CD14-positive monocyte (primary cell): ENCODE data around the gene RETREG1. TPM values are rescaled to one million over a fixed set of nuclear protein-coding genes. Genes with fewer than 3 reads are reported as not detected.

Experiments used
- DNase-seq, 3 donors: peaks; one replicate each; pipeline ENCODE4 v3.0.0-alpha.2; 2011 to 2022
- H2AFZ ChIP-seq: 2 replicates; pipeline ENCODE4 v1.6.0; 2012; ENCODE audit warnings: mild to moderate bottlenecking, low read depth, low read length, inconsistent platforms; ENCODE audit not compliant: insufficient read depth, poor library complexity, severe bottlenecking
- H3K27ac ChIP-seq, 2 donors: 1 replicate in 1 of 2; 2 replicates in 1 of 2; pipeline ENCODE4 v1.5.1; 2012 to 2013; ENCODE audit warnings: low read length in 2 of 2, control low read depth in 1 of 2, inconsistent platforms in 1 of 2, low read depth in 1 of 2, mild to moderate bottlenecking in 1 of 2
- H3K27me3 ChIP-seq, 2 donors: one replicate each; pipeline versions ENCODE4 v1.6.0 to v1.6.1; 2011 to 2013; ENCODE audit warnings: low read length in 2 of 2; ENCODE audit not compliant: control insufficient read depth in 2 of 2, insufficient read depth in 2 of 2
- H3K36me3 ChIP-seq, 2 donors: replicated peaks in 1 of 2; 1 replicate in 1 of 2; 2 replicates in 1 of 2; pipeline versions ENCODE4 v1.5.1 to v1.6.1; 2012 to 2013; ENCODE audit warnings: low read length in 2 of 2, control low read depth in 1 of 2, inconsistent platforms in 1 of 2, mild to moderate bottlenecking in 1 of 2; ENCODE audit not compliant: insufficient read depth in 2 of 2, control insufficient read depth in 1 of 2
- H3K4me1 ChIP-seq, 2 donors: 1 replicate in 1 of 2; 2 replicates in 1 of 2; pipeline versions ENCODE4 v1.5.1 to v1.6.1; 2012 to 2013; ENCODE audit warnings: low read length in 2 of 2, control low read depth in 1 of 2, inconsistent platforms in 1 of 2, mild to moderate bottlenecking in 1 of 2, moderate library complexity in 1 of 2; ENCODE audit not compliant: insufficient read depth in 2 of 2, control insufficient read depth in 1 of 2
- H3K4me2 ChIP-seq: replicated peaks from 2 replicates; pipeline ENCODE3; 2012; ENCODE audit warnings: low read length, moderate library complexity, mild to moderate bottlenecking; ENCODE audit not compliant: poor library complexity, severe bottlenecking; ENCODE audit errors: extremely low read depth
- H3K4me3 ChIP-seq, 3 experiments: fragments of 200-600 bp in 1 of 3; sonication (generic) in 1 of 3; replicated peaks in 1 of 3; 1 replicate in 2 of 3; 2 replicates in 1 of 3; pipeline ENCODE4 v1.5.1; 2011 to 2013; ENCODE audit warnings: low read length in 3 of 3, mild to moderate bottlenecking in 3 of 3, control low read depth in 2 of 3, low read depth in 2 of 3, inconsistent platforms in 1 of 3, moderate library complexity in 1 of 3
- H3K79me2 ChIP-seq: 2 replicates; pipeline ENCODE4 v1.6.0; 2012; ENCODE audit warnings: mild to moderate bottlenecking, control low read depth, inconsistent platforms, low read length, moderate library complexity; ENCODE audit not compliant: insufficient read depth
- H3K9ac ChIP-seq: 2 replicates; pipeline ENCODE4 v1.6.0; 2017; ENCODE audit warnings: low read length, mild to moderate bottlenecking; ENCODE audit not compliant: insufficient read depth, poor library complexity, severe bottlenecking
- H3K9me3 ChIP-seq, 2 donors: replicated peaks in 1 of 2; 1 replicate in 1 of 2; 2 replicates in 1 of 2; pipeline versions ENCODE4 v1.5.1 to v1.6.1; 2012 to 2013; ENCODE audit warnings: low read length in 2 of 2, control low read depth in 1 of 2; ENCODE audit not compliant: control insufficient read depth in 1 of 2, insufficient read depth in 1 of 2
- H4K20me1 ChIP-seq: 2 replicates; pipeline ENCODE4 v1.6.0; 2012; ENCODE audit warnings: mild to moderate bottlenecking, low read length, control low read depth, moderate library complexity; ENCODE audit not compliant: insufficient read depth
- H3K27ac Mint-ChIP-seq, 7 donors: one replicate each; pipeline ENCODE4 v1.8.0; 2020; ENCODE audit warnings: mild to moderate bottlenecking in 7 of 7, mixed read lengths in 7 of 7, moderate library complexity in 6 of 7, inconsistent platforms in 2 of 7
- H3K27me3 Mint-ChIP-seq, 3 donors: one replicate each; pipeline ENCODE4 v1.8.0; 2021 to 2022; ENCODE audit warnings: low read depth in 3 of 3, mild to moderate bottlenecking in 3 of 3, mixed read lengths in 3 of 3, moderate library complexity in 3 of 3, inconsistent platforms in 1 of 3
- H3K36me3 Mint-ChIP-seq, 2 donors: one replicate each; pipeline ENCODE4 v1.8.0; 2020; ENCODE audit warnings: mixed read lengths in 2 of 2, inconsistent platforms in 1 of 2, mild to moderate bottlenecking in 1 of 2
- H3K4me1 Mint-ChIP-seq: one replicate; pipeline ENCODE4 v1.8.0; 2020; ENCODE audit warnings: mild to moderate bottlenecking, mixed read lengths
- H3K4me3 Mint-ChIP-seq, 2 donors: one replicate each; pipeline ENCODE4 v1.8.0; 2020; ENCODE audit warnings: mild to moderate bottlenecking in 2 of 2, mixed read lengths in 2 of 2, moderate library complexity in 1 of 2
- H3K9me3 Mint-ChIP-seq, 7 donors: one replicate each; pipeline ENCODE4 v1.8.0; 2020 to 2022; ENCODE audit warnings: mixed read lengths in 7 of 7, mild to moderate bottlenecking in 6 of 7, moderate library complexity in 6 of 7, inconsistent platforms in 2 of 7
- WGBS: methylation state at CpG from one replicate; pipeline ENCODE4 v1.1.5; 2013; ENCODE audit warnings: missing lambda C conversion rate; ENCODE audit not compliant: insufficient coverage; 5-methylcytosine and 5-hydroxymethylcytosine counted together
- intact Hi-C, 2 donors: fragments of 100-400 bp; cut with micrococcal nuclease; formaldehyde crosslinking; loops; one replicate each; pipeline versions ENCODE4 v1.15.0 to v1.15.1; 2023
- polyA plus RNA-seq, 3 donors: library from polyadenylated mRNA; depleted of rRNA in 1 of 3; unstranded in 2 of 3; stranded (reverse) in 1 of 3; fragments of 300-500 nt in 2 of 3; fragments of >200 nt in 1 of 3; fragmentation: Illumina TruSeq in 2 of 3; gene quantifications; 1 replicate in 2 of 3; 2 replicates in 1 of 3; pipeline ENCODE4 v1.2.3, GENCODE V29; 2012 to 2021
- TF ChIP-seq, protein P1 (sequence below): fragments of 200-600 bp; IDR thresholded peaks from one replicate; pipeline ENCODE4 v1.8.0; 2022; ENCODE audit warnings: antibody characterized with exemption, mild to moderate bottlenecking

RETREG1 gene
- polyA plus RNA-seq, 3 donors, result 3.5 to 6.4 (median 4.7) TPM

GRCh38 chr5:16531063-16531648 lies 85.6 kb downstream of the RETREG1 start:
- no peak for DNase-seq
- H3K27ac Mint-ChIP-seq, result no peak overlapping the region
- WGBS, result 95% methylated on average over 2 of the region's 4 CpGs
- H3K4me3 Mint-ChIP-seq, result no peak overlapping the region
- Histone ChIP-seq H3K4me3 (no peak overlapping the region), H3K36me3 (no peaks in the 10 kb centered on the region), H3K9me3 (no peaks in the 10 kb centered on the region), H4K20me1 (no peaks in the 10 kb centered on the region), H3K79me2 (no peaks in the 10 kb centered on the region), H3K4me1 (no peaks in the 10 kb centered on the region), H3K9ac (no peak overlapping the region), H3K27ac (no peak overlapping the region), H2AFZ (no peak overlapping the region), H3K27me3 (no peaks in the 10 kb centered on the region), H3K4me2 (no peak overlapping the region)
- intact Hi-C loops, result no loop called here
- peaks cover 0 to 3% (median 0%) of the 10 kb centered on the region in 7 donors for H3K9me3 Mint-ChIP-seq
- H3K4me1 Mint-ChIP-seq, result no peaks in the 10 kb centered on the region
- peaks cover 0 to 3% (median 1%) of the 10 kb centered on the region in 3 donors for H3K27me3 Mint-ChIP-seq
- no peaks in the 10 kb centered on the region for H3K36me3 Mint-ChIP-seq
- TF ChIP-seq, protein P1, sequence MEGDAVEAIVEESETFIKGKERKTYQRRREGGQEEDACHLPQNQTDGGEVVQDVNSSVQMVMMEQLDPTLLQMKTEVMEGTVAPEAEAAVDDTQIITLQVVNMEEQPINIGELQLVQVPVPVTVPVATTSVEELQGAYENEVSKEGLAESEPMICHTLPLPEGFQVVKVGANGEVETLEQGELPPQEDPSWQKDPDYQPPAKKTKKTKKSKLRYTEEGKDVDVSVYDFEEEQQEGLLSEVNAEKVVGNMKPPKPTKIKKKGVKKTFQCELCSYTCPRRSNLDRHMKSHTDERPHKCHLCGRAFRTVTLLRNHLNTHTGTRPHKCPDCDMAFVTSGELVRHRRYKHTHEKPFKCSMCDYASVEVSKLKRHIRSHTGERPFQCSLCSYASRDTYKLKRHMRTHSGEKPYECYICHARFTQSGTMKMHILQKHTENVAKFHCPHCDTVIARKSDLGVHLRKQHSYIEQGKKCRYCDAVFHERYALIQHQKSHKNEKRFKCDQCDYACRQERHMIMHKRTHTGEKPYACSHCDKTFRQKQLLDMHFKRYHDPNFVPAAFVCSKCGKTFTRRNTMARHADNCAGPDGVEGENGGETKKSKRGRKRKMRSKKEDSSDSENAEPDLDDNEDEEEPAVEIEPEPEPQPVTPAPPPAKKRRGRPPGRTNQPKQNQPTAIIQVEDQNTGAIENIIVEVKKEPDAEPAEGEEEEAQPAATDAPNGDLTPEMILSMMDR, result no peak

DNA sequence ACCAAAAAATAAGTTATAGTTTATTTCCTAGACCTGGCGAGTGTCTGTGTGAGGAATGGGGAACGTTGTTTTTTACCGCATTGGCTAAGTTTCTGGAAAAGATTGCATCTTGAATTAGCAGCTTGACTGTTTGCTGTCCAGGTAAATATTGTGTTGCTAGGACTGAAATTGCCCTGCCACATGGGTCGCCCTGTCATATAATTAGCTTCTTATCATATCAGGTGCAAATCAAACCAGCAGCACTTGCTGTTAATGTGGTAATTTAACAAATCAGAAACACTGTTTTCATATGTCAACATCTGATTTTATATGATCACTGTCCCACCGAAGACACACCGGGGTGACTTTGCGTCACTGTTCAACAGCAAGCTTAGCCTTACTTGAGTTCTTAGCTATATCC lies 87.5 kb downstream of the RETREG1 start:
- no peaks in the 10 kb centered on the region for H3K9me3 ChIP-seq
- intact Hi-C loops, result no loop called here
- peaks cover under 1% of the 10 kb centered on the region for H3K4me1 Mint-ChIP-seq
- no peaks in the 10 kb centered on the region for H3K79me2 ChIP-seq
- no peak overlapping the region for H3K4me3 Mint-ChIP-seq
- H3K27ac Mint-ChIP-seq, result no peak overlapping the region
- H3K27me3 Mint-ChIP-seq, result peaks cover 0 to 1% (median 1%) of the 10 kb centered on the region in 3 donors
- peaks cover 0 to 1% (median 0%) of the 10 kb centered on the region in 7 donors for H3K9me3 Mint-ChIP-seq
- H3K27ac ChIP-seq, result no peak overlapping the region
- H2AFZ ChIP-seq, result no peak overlapping the region
- no peak overlapping the region for H3K9ac ChIP-seq
- no peak for DNase-seq
- H4K20me1 ChIP-seq, result no peaks in the 10 kb centered on the region
- H3K4me2 ChIP-seq, result no peak overlapping the region
- H3K4me3 ChIP-seq, result no peak overlapping the region
- TF ChIP-seq, protein P1, result no peak
- no peaks in the 10 kb centered on the region for H3K36me3 Mint-ChIP-seq
- WGBS, result 96% methylated on average over 5 of the region's 7 CpGs
- H3K27me3 ChIP-seq, result no peaks in the 10 kb centered on the region
- no peaks in the 10 kb centered on the region for H3K36me3 ChIP-seq
- no peaks in the 10 kb centered on the region for H3K4me1 ChIP-seq
